Peyer's patch (tissue), 4 donors: ENCODE measurements around the gene LMNTD1.

ENCODE experiments used
- CTCF ChIP-seq, 6 experiments: fragments of 450-650 bp in 4 of 6; fragments of 200-600 bp in 2 of 6; sonication (generic) in 1 of 6; IDR thresholded peaks; one replicate each; pipeline ENCODE4 v1.5.1; 2017 to 2019; ENCODE audit warnings: antibody characterized with exemption in 6 of 6, mild to moderate bottlenecking in 3 of 6, moderate library complexity in 1 of 6
- POLR2A ChIP-seq, 2 donors: fragments of 450-650 bp; IDR thresholded peaks; one replicate each; pipeline ENCODE4 v1.5.1; 2017; ENCODE audit warnings: antibody characterized with exemption in 2 of 2, mild to moderate bottlenecking in 2 of 2, moderate library complexity in 2 of 2

GRCh38 chr12:25469368-25469767 is 83.7 kb downstream of the LMNTD1 start:
- no peak for TF ChIP-seq CTCF (IDR thresholded peaks at IDR 0.05)
- TF ChIP-seq POLR2A (IDR thresholded peaks at IDR 0.05): no peak
